ENCODE measurements around the gene CLK1. TPM values are rescaled to one million over a fixed set of nuclear protein-coding genes. Genes with fewer than 3 reads are reported as not detected.

The CLK1 gene
- total RNA-seq, 2 donors from 2014 or later = 54.9 to 62.8 TPM

- peaks cover 10% of the 10 kb centered on the region for H3K4me1 ChIP-seq (ENCODE audit: control insufficient read depth, insufficient read depth, low read length)
- H3K36me3 ChIP-seq (ENCODE audit: control insufficient read depth, insufficient read depth, low read length) = peaks cover 33% of the 10 kb centered on the region
- WGBS, 2 experiments (ENCODE audit: insufficient coverage in 1 of 2, insufficient read length in 1 of 2) = 2 to 14% methylated on average over 7 to 11 of the region's 11 CpGs
- DNase-seq = no peak
- no peaks in the 10 kb centered on the region for H3K27me3 Mint-ChIP-seq (ENCODE audit: insufficient read depth)
- peak overlapping the region; percentile 70 for H3K27ac ChIP-seq (ENCODE audit: low read depth, low read length)
- peaks cover 28% of the 10 kb centered on the region for H3K4me1 Mint-ChIP-seq
- H3K4me3 Mint-ChIP-seq = peak overlapping the region; percentile 92
- H3K27me3 ChIP-seq (ENCODE audit: control insufficient read depth, insufficient read depth, low read length, poor library complexity, severe bottlenecking) = no peaks in the 10 kb centered on the region
- no peaks in the 10 kb centered on the region for H3K9me3 ChIP-seq (ENCODE audit: control insufficient read depth, low read length)
- peak overlapping the region; percentile 51 for H3K9ac ChIP-seq (ENCODE audit: extremely low read depth, low read length, poor library complexity, severe bottlenecking)
- no peak for TF ChIP-seq CTCF (conservative IDR thresholded peaks at IDR 0.05)
- H3K27ac Mint-ChIP-seq = peak overlapping the region; percentile 98
- peaks cover 27% of the 10 kb centered on the region for H3K36me3 Mint-ChIP-seq (ENCODE audit: low read depth)
- no peaks in the 10 kb centered on the region for H3K9me3 Mint-ChIP-seq
- peak overlapping the region; percentile 82 for H3K4me3 ChIP-seq (ENCODE audit: low read length)
These were observed 53.5 kb downstream of the CLK1 start for GRCh38 chr2:200810998-200811332.

GRCh38 chr2:200810252-200810997, 54.0 kb downstream of the CLK1 start:
- no peaks in the 10 kb centered on the region for H3K9me3 Mint-ChIP-seq
- no peaks in the 10 kb centered on the region for H3K27me3 Mint-ChIP-seq (ENCODE audit: insufficient read depth)
- Histone ChIP-seq H3K4me1 (ENCODE audit: control insufficient read depth, insufficient read depth, low read length) (peaks cover 10% of the 10 kb centered on the region), H3K36me3 (ENCODE audit: control insufficient read depth, insufficient read depth, low read length) (peaks cover 27% of the 10 kb centered on the region), H3K27me3 (ENCODE audit: control insufficient read depth, insufficient read depth, low read length, poor library complexity, severe bottlenecking) (no peaks in the 10 kb centered on the region), H3K4me3 (ENCODE audit: low read length) (peak overlapping the region; percentile 82), H3K27ac (ENCODE audit: low read depth, low read length) (peak overlapping the region; percentile 70), H3K9ac (ENCODE audit: extremely low read depth, low read length, poor library complexity, severe bottlenecking) (peak overlapping the region; percentile 51), H3K9me3 (ENCODE audit: control insufficient read depth, low read length) (no peaks in the 10 kb centered on the region)
- WGBS, 2 experiments (ENCODE audit: insufficient coverage in 1 of 2, insufficient read length in 1 of 2) = 58 to 72% methylated on average over 5 to 6 of the region's 6 CpGs
- H3K4me1 Mint-ChIP-seq = peaks cover 28% of the 10 kb centered on the region
- peak overlapping the region; percentile 92 for H3K4me3 Mint-ChIP-seq
- DNase-seq = no peak
- peaks cover 22% of the 10 kb centered on the region for H3K36me3 Mint-ChIP-seq (ENCODE audit: low read depth)
- TF ChIP-seq CTCF (conservative IDR thresholded peaks at IDR 0.05) = no peak
- H3K27ac Mint-ChIP-seq = peak overlapping the region; percentile 98

GRCh38 chr2:200809506-200810251, 54.8 kb downstream of the CLK1 start:
- no peaks in the 10 kb centered on the region for H3K9me3 Mint-ChIP-seq
- Histone ChIP-seq H3K36me3 (ENCODE audit: control insufficient read depth, insufficient read depth, low read length) (peaks cover 20% of the 10 kb centered on the region), H3K4me1 (ENCODE audit: control insufficient read depth, insufficient read depth, low read length) (peaks cover 10% of the 10 kb centered on the region), H3K9me3 (ENCODE audit: control insufficient read depth, low read length) (no peaks in the 10 kb centered on the region), H3K27ac (ENCODE audit: low read depth, low read length) (no peak overlapping the region), H3K9ac (ENCODE audit: extremely low read depth, low read length, poor library complexity, severe bottlenecking) (no peak overlapping the region), H3K4me3 (ENCODE audit: low read length) (peak overlapping the region; percentile 82), H3K27me3 (ENCODE audit: control insufficient read depth, insufficient read depth, low read length, poor library complexity, severe bottlenecking) (no peaks in the 10 kb centered on the region)
- H3K4me1 Mint-ChIP-seq = peaks cover 28% of the 10 kb centered on the region
- TF ChIP-seq CTCF (conservative IDR thresholded peaks at IDR 0.05) = no peak
- DNase-seq = no peak
- 91 to 93% methylated on average over 6 to 7 of the region's 7 CpGs for WGBS, 2 experiments (ENCODE audit: insufficient coverage in 1 of 2, insufficient read length in 1 of 2)
- H3K4me3 Mint-ChIP-seq = no peak overlapping the region
- peaks cover 14% of the 10 kb centered on the region for H3K36me3 Mint-ChIP-seq (ENCODE audit: low read depth)
- no peaks in the 10 kb centered on the region for H3K27me3 Mint-ChIP-seq (ENCODE audit: insufficient read depth)
- no peak overlapping the region for H3K27ac Mint-ChIP-seq

Other genes with a start within 250 kb of the CLK1 start
- gene BZW1, start 52.7 kb downstream of the CLK1 start, total RNA-seq = 100 to 1,000 TPM; 314 to 323 TPM
- 10 to 100 TPM; 51.2 to 60.5 TPM for gene PPIL3, start 24.4 kb upstream of the CLK1 start, total RNA-seq
- 10 to 100 TPM; 48.0 to 59.4 TPM for gene NIF3L1, start 24.7 kb upstream of the CLK1 start, total RNA-seq
- 100 to 1,000 TPM in 1 of 2 donors, 10 to 100 TPM in 1; 68.9 to 129 TPM for gene ORC2, start 99.0 kb upstream of the CLK1 start, total RNA-seq
- gene HYCC2, start 207.0 kb upstream of the CLK1 start, total RNA-seq = 10 to 100 TPM; 18.8 to 47.6 TPM
- gene NDUFB3, start 207.3 kb upstream of the CLK1 start, total RNA-seq = 100 to 1,000 TPM in 1 of 2 donors, 10 to 100 TPM in 1; 82.3 to 163 TPM

Data from endodermal cell (in vitro differentiated cells).